Measurements from ENCODE around the gene RHOT2.
A peak's percentile ranks its signal among the peaks of the same experiment; 100 is the strongest.

The RHOT2 gene

GRCh38 chr16:659618-660017 is 8.3 kb upstream of the RHOT2 start:
- DNase-seq (ENCODE audit: insufficient read length, low spot score) (no peak), FAIRE-seq (no peak)
- TF ChIP-seq, protein P1, sequence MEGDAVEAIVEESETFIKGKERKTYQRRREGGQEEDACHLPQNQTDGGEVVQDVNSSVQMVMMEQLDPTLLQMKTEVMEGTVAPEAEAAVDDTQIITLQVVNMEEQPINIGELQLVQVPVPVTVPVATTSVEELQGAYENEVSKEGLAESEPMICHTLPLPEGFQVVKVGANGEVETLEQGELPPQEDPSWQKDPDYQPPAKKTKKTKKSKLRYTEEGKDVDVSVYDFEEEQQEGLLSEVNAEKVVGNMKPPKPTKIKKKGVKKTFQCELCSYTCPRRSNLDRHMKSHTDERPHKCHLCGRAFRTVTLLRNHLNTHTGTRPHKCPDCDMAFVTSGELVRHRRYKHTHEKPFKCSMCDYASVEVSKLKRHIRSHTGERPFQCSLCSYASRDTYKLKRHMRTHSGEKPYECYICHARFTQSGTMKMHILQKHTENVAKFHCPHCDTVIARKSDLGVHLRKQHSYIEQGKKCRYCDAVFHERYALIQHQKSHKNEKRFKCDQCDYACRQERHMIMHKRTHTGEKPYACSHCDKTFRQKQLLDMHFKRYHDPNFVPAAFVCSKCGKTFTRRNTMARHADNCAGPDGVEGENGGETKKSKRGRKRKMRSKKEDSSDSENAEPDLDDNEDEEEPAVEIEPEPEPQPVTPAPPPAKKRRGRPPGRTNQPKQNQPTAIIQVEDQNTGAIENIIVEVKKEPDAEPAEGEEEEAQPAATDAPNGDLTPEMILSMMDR (IDR thresholded peaks at IDR 0.05; ENCODE audit: insufficient read depth, missing control alignments), result no peak

GRCh38 chr16:660132-660458 is 7.8 kb upstream of the RHOT2 start:
- FAIRE-seq, result no peak
- TF ChIP-seq, protein P1 (IDR thresholded peaks at IDR 0.05; ENCODE audit: insufficient read depth, missing control alignments), result no peak
- no peak for DNase-seq (ENCODE audit: insufficient read length, low spot score)

DNA sequence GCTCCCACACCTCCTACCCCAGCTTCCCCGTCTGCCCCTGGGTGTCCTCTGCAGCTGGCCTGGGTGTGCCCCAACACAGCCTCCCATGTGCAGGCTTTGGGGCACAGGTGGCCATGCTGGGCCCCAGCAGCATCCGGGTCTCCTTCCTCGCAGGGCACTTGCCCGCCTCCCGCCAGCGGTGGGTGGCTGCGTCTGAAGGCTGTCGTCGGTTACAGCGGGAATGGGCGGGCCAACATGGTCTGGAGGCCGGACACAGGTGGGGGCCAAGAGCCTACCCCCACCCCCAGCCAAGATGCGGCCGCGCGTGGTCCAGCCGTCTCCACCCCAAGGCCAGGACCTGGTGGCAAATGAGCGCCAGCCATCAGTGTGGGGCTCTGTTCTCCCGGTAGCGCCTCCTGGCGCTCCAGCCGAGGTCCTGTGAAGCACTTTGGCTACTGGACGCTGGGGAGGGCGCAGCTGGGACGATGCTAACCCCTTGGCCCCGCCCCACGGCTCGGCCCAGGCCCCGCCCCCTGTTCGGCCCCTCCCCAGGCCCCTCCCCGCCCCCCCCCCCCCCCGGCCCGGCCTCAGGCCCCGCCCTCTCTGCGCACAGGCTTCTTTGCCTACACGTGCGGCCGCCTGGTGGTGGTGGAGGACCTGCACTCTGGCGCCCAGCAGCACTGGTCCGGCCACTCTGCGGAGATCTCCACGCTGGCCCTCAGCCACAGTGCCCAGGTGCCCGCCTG is 7.3 kb upstream of the RHOT2 start:
- DNase-seq (ENCODE audit: insufficient read length, low spot score) (peak; percentile 93), FAIRE-seq (no peak)
- TF ChIP-seq, protein P1 (IDR thresholded peaks at IDR 0.05; ENCODE audit: insufficient read depth, missing control alignments), result peak; percentile 27

GRCh38 chr16:661184-661821 is 6.6 kb upstream of the RHOT2 start:
- no peak for FAIRE-seq

GRCh38 chr16:662095-662494 is 5.8 kb upstream of the RHOT2 start:
- TF ChIP-seq, protein P1 (IDR thresholded peaks at IDR 0.05; ENCODE audit: insufficient read depth, missing control alignments), result no peak
- FAIRE-seq (no peak), DNase-seq (ENCODE audit: insufficient read length, low spot score) (no peak)

More at GRCh38 chr16:661184-661821, 6.6 kb upstream of the RHOT2 start:
- TF ChIP-seq, protein P1 (IDR thresholded peaks at IDR 0.05; ENCODE audit: insufficient read depth, missing control alignments), result no peak
- no peak for DNase-seq (ENCODE audit: insufficient read length, low spot score)

- no peak for DNase-seq (ENCODE audit: insufficient read length, low spot score)
- FAIRE-seq, result no peak
- TF ChIP-seq, protein P1 (IDR thresholded peaks at IDR 0.05; ENCODE audit: insufficient read depth, missing control alignments), result no peak
These were observed 5.3 kb upstream of the RHOT2 start for GRCh38 chr16:662597-662996.

DNA sequence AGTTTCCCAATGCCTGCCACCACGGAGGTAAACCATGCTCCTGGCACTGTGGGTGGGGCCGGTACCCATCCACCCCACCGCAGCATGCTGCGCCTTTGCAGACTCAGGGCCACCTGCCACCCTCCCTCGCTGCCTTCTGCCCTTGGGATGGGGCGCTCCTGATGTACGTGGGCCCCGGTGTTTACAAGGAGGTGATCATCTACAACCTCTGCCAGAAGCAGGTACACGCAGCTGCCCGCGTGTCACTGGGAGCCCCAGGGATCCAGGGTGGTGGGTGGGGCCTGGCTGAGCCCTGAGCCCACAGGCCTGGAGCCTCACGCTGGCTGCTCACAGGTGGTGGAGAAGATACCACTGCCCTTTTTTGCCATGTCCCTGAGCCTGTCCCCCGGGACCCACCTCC is 1.4 kb upstream of the RHOT2 start:
- FAIRE-seq, result no peak
- TF ChIP-seq, protein P1 (IDR thresholded peaks at IDR 0.05; ENCODE audit: insufficient read depth, missing control alignments), result no peak
- no peak for DNase-seq (ENCODE audit: insufficient read length, low spot score)

Data from D721Med (cell line).